Body of pancreas (tissue), 4 donors: ENCODE data around the gene CTBP1. TPM values are rescaled to one million over a fixed set of nuclear protein-coding genes. Genes with fewer than 3 reads are reported as not detected.
A peak's percentile ranks its signal among the peaks of the same experiment; 100 is the strongest.

Experiments
- ATAC-seq: fragments of 150-250 bp; one replicate; pipeline ENCODE4 v1.9.1; 2016
- DNase-seq, 4 donors: peaks; one replicate each; pipeline ENCODE4 v3.0.0-alpha.2; 2019
- H3K27ac ChIP-seq, 4 donors: fragments of 200-600 bp; sonication (generic); 1 replicate in 3 of 4; 2 replicates in 1 of 4; pipeline versions ENCODE4 v1.5.1 to v1.6.1; 2016 to 2019; ENCODE audit warnings: mild to moderate bottlenecking in 1 of 4, mixed read lengths in 1 of 4, moderate library complexity in 1 of 4
- H3K27me3 ChIP-seq, 2 donors: fragments of 200-600 bp; sonication (generic); one replicate each; pipeline ENCODE4 v1.6.0; 2016; ENCODE audit warnings: mild to moderate bottlenecking in 1 of 2
- H3K36me3 ChIP-seq, 2 donors: fragments of 200-600 bp; sonication (generic); replicated peaks in 1 of 2; 2 replicates each; pipeline ENCODE4 v1.5.1; 2016; ENCODE audit warnings: low read depth in 2 of 2; ENCODE audit not compliant: insufficient read depth in 1 of 2
- H3K4me1 ChIP-seq: fragments of 200-600 bp; sonication (generic); one replicate; pipeline ENCODE4 v1.6.0; 2016
- H3K4me3 ChIP-seq, 2 donors: fragments of 200-600 bp; sonication (generic); 1 replicate in 1 of 2; 2 replicates in 1 of 2; pipeline ENCODE4 v1.5.1; 2016 to 2019
- H3K9me3 ChIP-seq, 3 donors: fragments of 200-600 bp; sonication (generic); 1 replicate in 2 of 3; 2 replicates in 1 of 3; pipeline ENCODE4 v1.5.1; 2016
- POLR2A ChIP-seq, 3 donors: fragments of 450-650 bp; IDR thresholded peaks; one replicate each; pipeline ENCODE4 v1.6.1; 2016; ENCODE audit warnings: antibody characterized with exemption in 3 of 3, mild to moderate bottlenecking in 2 of 3
- WGBS, 2 donors: methylation state at CpG; one replicate each; pipeline ENCODE4 v1.1.5; 2017; 5-methylcytosine and 5-hydroxymethylcytosine counted together
- intact Hi-C: fragments of 100-400 bp; cut with DNase I; formaldehyde crosslinking; loops from one replicate; pipeline ENCODE4 v1.15.1; 2023
- total RNA-seq, 2 donors: library from RNA; depleted of rRNA; stranded (reverse); fragments of >200 nt; gene quantifications; one replicate each; pipeline ENCODE4 v1.1.0, GENCODE V29; 2016
- TF ChIP-seq, protein P1 (sequence below), 7 experiments: fragments of 450-650 bp in 4 of 7; fragments of 200-600 bp in 3 of 7; sonication (generic) in 3 of 7; IDR thresholded peaks; one replicate each; pipeline ENCODE4 v1.5.1; 2016 to 2019; ENCODE audit warnings: antibody characterized with exemption in 7 of 7

The CTBP1 gene
- total RNA-seq, 2 donors from 2014 or later: 148 to 458 TPM

DNA sequence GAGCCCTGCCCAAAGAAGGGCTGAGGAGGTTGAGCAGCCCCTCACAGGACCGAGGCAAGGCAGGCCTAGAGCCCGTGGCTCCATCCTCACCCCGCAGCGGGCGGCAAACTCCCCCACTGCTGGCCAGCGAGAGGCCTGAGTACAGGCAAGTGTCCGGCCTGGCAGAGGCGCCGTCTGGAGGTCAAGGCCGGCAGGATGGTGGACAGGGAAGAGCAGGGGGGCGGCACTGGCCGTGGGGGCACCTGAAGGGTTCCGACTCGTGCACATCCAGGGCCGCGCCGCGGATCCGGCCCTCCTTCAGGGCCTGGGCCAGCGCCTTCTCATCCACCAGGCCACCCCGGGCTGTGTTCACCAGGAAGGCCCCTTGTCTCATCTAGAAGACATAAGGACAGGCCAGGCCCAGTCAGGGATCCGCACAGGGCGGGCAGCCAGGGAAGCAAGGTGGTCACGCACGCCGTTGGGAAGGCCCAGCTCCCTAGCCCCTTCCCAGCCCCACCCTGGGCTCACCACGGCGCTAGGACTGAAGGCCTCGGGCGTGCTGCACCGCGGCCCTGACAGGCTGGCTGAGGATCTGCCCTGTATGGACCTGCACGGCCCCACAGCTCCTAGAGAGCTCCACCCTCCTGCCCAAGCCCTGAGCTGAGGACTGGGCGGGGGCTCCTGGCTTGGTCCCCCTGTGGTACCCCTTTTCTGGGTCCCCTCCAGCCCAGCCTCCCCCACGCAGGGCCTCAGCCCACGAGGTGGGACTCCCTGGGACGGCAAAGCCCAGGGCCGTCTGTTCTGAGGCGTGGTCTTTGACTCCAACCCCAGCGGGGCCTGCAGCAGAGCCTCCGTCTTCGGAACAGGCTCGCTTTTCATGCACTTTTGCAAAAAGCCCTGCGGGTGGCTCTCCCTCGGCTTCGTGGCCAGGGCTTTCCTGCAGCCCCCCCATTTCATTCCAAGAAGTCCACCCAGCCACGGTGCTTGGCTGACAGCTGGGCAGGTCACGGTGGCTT, 34.5 kb downstream of the CTBP1 start:
- Histone ChIP-seq H3K4me3 (no peak overlapping the region), H3K36me3 (peaks cover 18% of the 10 kb centered on the region in 2 donors), H3K27me3 (no peaks in the 10 kb centered on the region), H3K27ac (peak overlapping the region in 1 of 4 donors; percentile 59), H3K9me3 (no peaks in the 10 kb centered on the region), H3K4me1 (peaks cover 41% of the 10 kb centered on the region)
- TF ChIP-seq, protein P1, sequence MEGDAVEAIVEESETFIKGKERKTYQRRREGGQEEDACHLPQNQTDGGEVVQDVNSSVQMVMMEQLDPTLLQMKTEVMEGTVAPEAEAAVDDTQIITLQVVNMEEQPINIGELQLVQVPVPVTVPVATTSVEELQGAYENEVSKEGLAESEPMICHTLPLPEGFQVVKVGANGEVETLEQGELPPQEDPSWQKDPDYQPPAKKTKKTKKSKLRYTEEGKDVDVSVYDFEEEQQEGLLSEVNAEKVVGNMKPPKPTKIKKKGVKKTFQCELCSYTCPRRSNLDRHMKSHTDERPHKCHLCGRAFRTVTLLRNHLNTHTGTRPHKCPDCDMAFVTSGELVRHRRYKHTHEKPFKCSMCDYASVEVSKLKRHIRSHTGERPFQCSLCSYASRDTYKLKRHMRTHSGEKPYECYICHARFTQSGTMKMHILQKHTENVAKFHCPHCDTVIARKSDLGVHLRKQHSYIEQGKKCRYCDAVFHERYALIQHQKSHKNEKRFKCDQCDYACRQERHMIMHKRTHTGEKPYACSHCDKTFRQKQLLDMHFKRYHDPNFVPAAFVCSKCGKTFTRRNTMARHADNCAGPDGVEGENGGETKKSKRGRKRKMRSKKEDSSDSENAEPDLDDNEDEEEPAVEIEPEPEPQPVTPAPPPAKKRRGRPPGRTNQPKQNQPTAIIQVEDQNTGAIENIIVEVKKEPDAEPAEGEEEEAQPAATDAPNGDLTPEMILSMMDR (IDR thresholded peaks at IDR 0.05): no peak
- TF ChIP-seq POLR2A (IDR thresholded peaks at IDR 0.05): no peak
- intact Hi-C loops: no loop called here
- WGBS, 2 donors: 87 to 89% methylated on average over 21 to 46 of the region's 48 CpGs
- DNase-seq (no peak), ATAC-seq (no peak)

DNA sequence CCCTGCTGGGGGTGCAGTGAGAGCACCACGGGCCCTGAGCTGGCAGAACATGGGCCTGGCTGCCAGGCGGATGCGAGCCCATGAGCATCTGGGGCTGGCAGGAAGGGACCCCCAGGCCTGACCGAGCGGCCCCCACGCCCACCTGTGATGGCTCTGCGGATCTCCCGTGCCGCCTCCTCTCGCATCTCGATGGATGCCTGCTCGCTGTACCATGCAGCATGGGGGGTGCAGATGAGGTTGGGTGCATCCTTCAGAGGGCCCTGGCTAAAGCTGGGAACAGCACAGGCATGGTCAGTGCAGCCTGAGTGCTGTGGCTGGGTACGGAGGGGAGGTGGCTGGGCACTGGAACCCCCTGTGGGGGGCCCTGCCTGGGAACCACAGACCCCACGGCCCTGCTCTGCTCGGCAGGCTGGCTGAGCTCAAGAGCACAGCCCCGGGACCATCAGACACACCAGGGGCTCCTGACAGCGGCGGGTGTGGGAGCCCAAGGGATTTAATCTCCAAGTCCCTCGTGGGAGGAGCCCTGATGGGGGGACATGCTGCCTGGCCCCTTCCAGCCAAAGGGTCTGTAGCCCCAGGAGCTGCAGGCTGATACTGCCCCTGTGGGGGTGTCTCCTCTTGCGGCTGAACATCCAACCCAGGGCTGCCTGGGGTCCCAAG, 35.5 kb downstream of the CTBP1 start:
- Histone ChIP-seq H3K4me1 (peaks cover 51% of the 10 kb centered on the region), H3K36me3 (peaks cover 18% of the 10 kb centered on the region in 2 donors), H3K27me3 (no peaks in the 10 kb centered on the region), H3K4me3 (no peak overlapping the region), H3K9me3 (no peaks in the 10 kb centered on the region), H3K27ac (peak overlapping the region in 2 of 4 donors; percentile 59 to 76)
- ATAC-seq: no peak
- intact Hi-C loops: no loop called here
- WGBS, 2 donors: 92 to 100% methylated on average over 2 to 19 of the region's 20 CpGs
- DNase-seq: no peak
- TF ChIP-seq POLR2A (IDR thresholded peaks at IDR 0.05): no peak
- TF ChIP-seq, protein P1 (IDR thresholded peaks at IDR 0.05): no peak

DNA sequence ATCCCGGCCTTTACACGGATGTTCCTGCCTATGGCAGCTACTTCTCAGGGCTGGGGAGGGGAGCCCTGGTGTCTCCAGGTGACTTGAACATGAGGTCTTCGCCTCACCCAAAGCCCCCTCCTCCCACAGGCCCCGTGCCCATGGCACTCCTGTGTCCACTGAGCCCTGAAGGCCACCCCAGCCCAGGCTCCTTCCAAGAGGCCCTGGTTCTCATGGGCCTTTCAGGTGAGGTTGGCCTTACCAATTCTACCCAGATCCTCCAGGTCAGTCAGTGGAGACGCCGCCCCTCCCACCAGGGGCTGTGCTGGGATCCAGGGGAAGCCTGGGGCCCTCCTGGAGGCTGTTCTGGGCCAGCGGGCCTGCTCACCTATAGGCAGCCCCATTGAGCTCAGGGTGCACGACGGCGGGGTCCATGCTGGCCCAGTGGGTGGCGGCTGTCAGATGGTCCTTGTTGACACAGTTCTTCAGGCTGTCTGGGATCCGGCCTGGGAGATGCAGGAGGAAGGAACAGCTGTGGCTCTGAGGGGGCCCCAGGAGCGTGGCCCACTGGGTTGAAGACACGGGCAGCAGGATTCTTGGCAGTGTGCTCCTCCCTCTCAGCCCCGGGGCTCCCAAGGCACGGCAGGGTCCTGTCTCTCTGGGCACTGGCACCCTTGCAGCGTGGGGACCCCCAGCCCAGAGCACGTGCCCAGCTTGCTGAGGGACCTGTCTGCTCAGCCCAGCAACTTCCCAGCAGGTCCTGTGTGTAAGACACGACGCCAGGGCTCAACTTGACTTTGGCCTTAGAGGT, 36.2 kb downstream of the CTBP1 start:
- Histone ChIP-seq H3K27ac (peak overlapping the region; percentile 43 to 76 (median 60)), H3K9me3 (no peaks in the 10 kb centered on the region), H3K4me1 (peaks cover 58% of the 10 kb centered on the region), H3K36me3 (peaks cover 18% of the 10 kb centered on the region in 2 donors), H3K4me3 (no peak overlapping the region), H3K27me3 (no peaks in the 10 kb centered on the region)
- TF ChIP-seq, protein P1 (IDR thresholded peaks at IDR 0.05): no peak
- TF ChIP-seq POLR2A (IDR thresholded peaks at IDR 0.05): no peak
- DNase-seq (no peak), ATAC-seq (no peak)
- WGBS, 2 donors: 76% methylated on average over 20 of the region's 20 CpGs; no CpG with 5 or more reads in 1 of the 2 donors
- intact Hi-C loops: no loop called here

DNA sequence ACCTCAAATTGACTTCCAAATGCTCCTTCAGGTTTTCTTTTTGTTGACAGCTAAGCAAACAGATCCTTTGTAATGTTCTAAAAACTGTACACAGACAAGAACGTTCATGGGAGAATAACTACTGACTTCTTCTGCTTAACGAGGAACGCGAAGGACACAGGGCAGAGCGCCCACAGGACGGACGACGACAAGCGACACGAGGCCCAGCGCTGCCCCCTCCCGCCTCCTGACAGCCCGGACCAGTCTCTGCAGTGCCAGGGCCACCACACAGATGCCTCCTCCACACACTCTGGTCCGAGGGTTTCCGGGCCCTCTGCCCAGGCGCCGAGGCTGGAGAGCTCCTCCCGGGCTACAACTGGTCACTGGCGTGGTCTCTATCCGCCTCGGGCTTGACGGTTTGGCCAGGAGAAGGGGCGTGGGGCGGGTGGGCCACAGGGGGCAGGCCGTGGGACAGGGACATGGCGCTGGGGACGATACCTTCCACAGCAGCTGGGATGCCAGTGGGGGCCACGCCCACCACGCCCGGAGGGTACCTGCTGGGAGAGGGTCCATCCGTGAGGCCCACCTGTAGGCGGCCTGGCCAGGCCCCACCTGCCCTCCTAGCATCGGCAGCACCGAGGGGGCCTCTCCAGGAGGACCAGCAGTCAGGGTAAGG, 36.9 kb downstream of the CTBP1 start:
- intact Hi-C loops: no loop called here
- H3K27me3 ChIP-seq: no peaks in the 10 kb centered on the region
- peak overlapping the region; percentile 43 to 76 (median 60) for H3K27ac ChIP-seq
- WGBS, 2 donors: 40 to 43% methylated on average over 11 to 32 of the region's 34 CpGs
- H3K4me1 ChIP-seq: peaks cover 59% of the 10 kb centered on the region
- H3K4me3 ChIP-seq: no peak overlapping the region
- peaks cover 18% of the 10 kb centered on the region in 2 donors for H3K36me3 ChIP-seq
- H3K9me3 ChIP-seq: no peaks in the 10 kb centered on the region
- peak in 2 of 3 donors; percentile 10 to 19 for TF ChIP-seq POLR2A (IDR thresholded peaks at IDR 0.05)
- TF ChIP-seq, protein P1 (IDR thresholded peaks at IDR 0.05): peak in 4 of 7 experiments; percentile 5 to 26 (median 12)
- ATAC-seq (peak; percentile 72), DNase-seq (peak; percentile 82 to 91 (median 89))
